HG03571 (cell line): ENCODE data around the gene HBEGF.

Experiments
- ATAC-seq: cut with Tn5 transposase; IDR thresholded peaks from one replicate; pipeline ENCODE4 v1.9.1; 2021; ENCODE audit not compliant: unreplicated experiment

The HBEGF gene

GRCh38 chr5:140346348-140347221 is at the start of gene HBEGF:
Gene HBEGF (minus strand): TSS chr5:140346603. CDS start chr5:140346328, 275 bp downstream.
- peak; percentile 61 for ATAC-seq

GRCh38 chr5:140393738-140394137 is 47.3 kb upstream of the HBEGF start:
- no peak for ATAC-seq

GRCh38 chr5:140391732-140392131 is 45.3 kb upstream of the HBEGF start:
- no peak for ATAC-seq

GRCh38 chr5:140391312-140391711 is 44.9 kb upstream of the HBEGF start:
- ATAC-seq = no peak

GRCh38 chr5:140388052-140388451 is 41.6 kb upstream of the HBEGF start:
- no peak for ATAC-seq

- no peak for ATAC-seq
Observed at GRCh38 chr5:140383300-140383699, 36.9 kb upstream of the HBEGF start.

GRCh38 chr5:140382866-140383265 is 36.5 kb upstream of the HBEGF start:
- ATAC-seq = no peak

- no peak for ATAC-seq
Observed at GRCh38 chr5:140381972-140382371, 35.6 kb upstream of the HBEGF start.

- no peak for ATAC-seq
Observed at GRCh38 chr5:140381351-140381750, 34.9 kb upstream of the HBEGF start.

GRCh38 chr5:140372971-140373487 is 26.6 kb upstream of the HBEGF start:
- ATAC-seq = no peak

GRCh38 chr5:140371356-140372151 is 25.2 kb upstream of the HBEGF start:
- ATAC-seq = no peak

- ATAC-seq = no peak
Observed at GRCh38 chr5:140367256-140368013, 21.0 kb upstream of the HBEGF start.

- ATAC-seq = no peak
Observed at GRCh38 chr5:140366589-140367255, 20.3 kb upstream of the HBEGF start.

- no peak for ATAC-seq
Observed at GRCh38 chr5:140365941-140366340, 19.5 kb upstream of the HBEGF start.

- ATAC-seq = no peak
Observed at GRCh38 chr5:140365282-140365681, 18.9 kb upstream of the HBEGF start.

- ATAC-seq = no peak
Observed at GRCh38 chr5:140364472-140364765, 18.0 kb upstream of the HBEGF start.

- ATAC-seq = no peak
Observed at GRCh38 chr5:140363631-140364471, 17.4 kb upstream of the HBEGF start.

- ATAC-seq = no peak
Observed at GRCh38 chr5:140362875-140363630, 16.6 kb upstream of the HBEGF start.

- ATAC-seq = no peak
Observed at GRCh38 chr5:140362311-140362710, 15.9 kb upstream of the HBEGF start.
